ENCODE results near the gene ADAMTS12.

ADAMTS12 gene

GRCh38 chr5:33558489-33558888 is 333.3 kb downstream of the ADAMTS12 start:
- peak; percentile 35 for DNase-seq
- H3K23ac ChIP-seq (ENCODE audit: low read length in 2 of 2): no peak overlapping the region
- no peak overlapping the region for H2BK5ac ChIP-seq (ENCODE audit: low read depth, low read length, poor library complexity, severe bottlenecking)
- no peak overlapping the region for H3K14ac ChIP-seq (ENCODE audit: low read length in 2 of 2)
- H3K36me3 ChIP-seq (ENCODE audit: control insufficient read depth in 1 of 2, insufficient read depth in 2 of 2, low read depth in 1 of 2, low read length in 2 of 2): peaks cover 7 to 46% of the 10 kb centered on the region in 2 experiments
- no peak overlapping the region for H2BK12ac ChIP-seq (ENCODE audit: low read length in 2 of 2)
- no peak overlapping the region for H3K4me2 ChIP-seq (ENCODE audit: low read length, poor library complexity, severe bottlenecking)
- no peak overlapping the region for H2BK15ac ChIP-seq (ENCODE audit: low read depth, poor library complexity, severe bottlenecking)
- H4K91ac ChIP-seq (ENCODE audit: low read length): no peak overlapping the region
- no peak overlapping the region for H2BK120ac ChIP-seq (ENCODE audit: low read depth, low read length)
- no peak overlapping the region for H2AFZ ChIP-seq (ENCODE audit: low read depth, low read length)
- no peaks in the 10 kb centered on the region for H3K9me3 ChIP-seq (ENCODE audit: control insufficient read depth, low read length)
- H3K4me1 ChIP-seq (ENCODE audit: control insufficient read depth, insufficient read depth, low read depth, low read length): peaks cover 7% of the 10 kb centered on the region
- no peak overlapping the region for H3K9ac ChIP-seq (ENCODE audit: low read length)
- no peak overlapping the region for H2AK5ac ChIP-seq (ENCODE audit: low read length, severe bottlenecking)
- no peak overlapping the region for H3K4ac ChIP-seq (ENCODE audit: low read depth in 1 of 2, low read length in 2 of 2)
- H3K27me3 ChIP-seq (ENCODE audit: control insufficient read depth in 1 of 2, insufficient read depth in 1 of 2, low read length in 2 of 2): no peaks in the 10 kb centered on the region
- H4K8ac ChIP-seq (ENCODE audit: low read length): no peak overlapping the region
- 60% methylated on average over 1 of the region's 1 CpG for WGBS
- H3K4me3 ChIP-seq (ENCODE audit: insufficient read depth in 1 of 2, low read depth in 1 of 2, low read length in 2 of 2): no peak overlapping the region
- H3K79me1 ChIP-seq (replicated peaks; ENCODE audit: low read length, poor library complexity, severe bottlenecking): peaks cover 9% of the 10 kb centered on the region
- H3K18ac ChIP-seq (ENCODE audit: low read depth in 1 of 2, low read length in 2 of 2): no peak overlapping the region
- H3K27ac ChIP-seq (ENCODE audit: low read length, poor library complexity, severe bottlenecking): no peak overlapping the region

GRCh38 chr5:33557605-33558004 is 334.2 kb downstream of the ADAMTS12 start:
- Histone ChIP-seq H3K23ac (ENCODE audit: low read length in 2 of 2) (no peak overlapping the region), H2AFZ (ENCODE audit: low read depth, low read length) (no peak overlapping the region), H2BK120ac (ENCODE audit: low read depth, low read length) (no peak overlapping the region)

DNA sequence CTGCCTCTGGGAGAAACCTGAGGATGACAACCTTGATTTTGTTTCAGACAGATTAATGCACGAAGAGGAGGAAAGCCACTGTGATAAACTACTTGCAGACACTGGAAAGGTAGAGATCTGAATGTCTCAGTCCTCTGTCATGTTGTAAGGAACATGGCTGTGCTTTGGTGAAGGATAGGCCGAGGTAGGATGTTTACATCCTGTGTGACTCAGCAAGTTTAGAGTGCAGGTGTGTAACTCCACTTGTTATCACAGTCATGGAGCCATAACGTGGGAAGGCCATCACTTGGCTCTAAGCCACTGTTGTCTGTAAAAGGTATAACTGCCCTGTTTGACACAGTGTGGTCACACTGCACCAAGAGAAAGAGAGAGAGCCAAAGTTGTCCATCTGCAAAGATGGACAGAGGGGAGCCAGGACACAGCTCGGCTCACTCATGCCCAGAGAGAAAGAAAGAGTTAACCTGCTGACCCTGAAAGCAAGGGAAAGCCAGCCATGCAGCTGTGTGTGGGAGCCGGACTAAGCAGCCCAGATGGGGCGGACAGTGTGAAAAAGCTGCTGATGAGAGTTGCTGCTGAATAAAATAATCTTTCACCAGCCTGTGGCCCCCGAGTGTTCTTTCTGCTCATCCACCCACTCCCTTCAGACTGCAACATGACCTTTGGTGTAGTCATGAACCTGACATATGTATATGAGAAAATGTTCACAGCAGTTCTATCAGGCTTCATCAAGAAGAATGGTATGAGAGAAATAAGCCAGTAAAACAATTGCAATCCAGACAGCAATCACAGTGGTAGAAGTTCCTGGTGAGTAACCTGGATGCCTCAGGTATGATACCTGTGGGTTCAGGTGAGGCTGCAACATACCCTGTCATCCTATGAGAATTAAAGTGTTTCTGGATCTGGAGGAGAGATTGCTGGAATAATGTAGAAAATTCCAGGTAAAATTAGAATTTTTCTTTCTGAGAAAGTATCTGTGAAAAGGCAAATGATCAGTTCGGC is 335.2 kb downstream of the ADAMTS12 start:
- Histone ChIP-seq H3K4me3 (ENCODE audit: insufficient read depth in 1 of 2, low read depth in 1 of 2, low read length in 2 of 2) (no peak overlapping the region), H3K27ac (ENCODE audit: low read length, poor library complexity, severe bottlenecking) (no peak overlapping the region), H3K14ac (ENCODE audit: low read length in 2 of 2) (no peak overlapping the region), H3K4me2 (ENCODE audit: low read length, poor library complexity, severe bottlenecking) (no peak overlapping the region), H2BK120ac (ENCODE audit: low read depth, low read length) (no peak overlapping the region), H3K4ac (ENCODE audit: low read depth in 1 of 2, low read length in 2 of 2) (no peak overlapping the region), H3K27me3 (ENCODE audit: control insufficient read depth in 1 of 2, insufficient read depth in 1 of 2, low read length in 2 of 2) (no peaks in the 10 kb centered on the region), H2AK5ac (ENCODE audit: low read length, severe bottlenecking) (no peak overlapping the region), H3K9me3 (ENCODE audit: control insufficient read depth, low read length) (peaks cover 5% of the 10 kb centered on the region), H3K79me1 (replicated peaks; ENCODE audit: low read length, poor library complexity, severe bottlenecking) (peaks cover 9% of the 10 kb centered on the region), H3K18ac (ENCODE audit: low read depth in 1 of 2, low read length in 2 of 2) (no peak overlapping the region), H2AFZ (ENCODE audit: low read depth, low read length) (no peak overlapping the region), H3K9ac (ENCODE audit: low read length) (no peak overlapping the region), H2BK15ac (ENCODE audit: low read depth, poor library complexity, severe bottlenecking) (no peak overlapping the region), H2BK5ac (ENCODE audit: low read depth, low read length, poor library complexity, severe bottlenecking) (no peak overlapping the region), H2BK12ac (ENCODE audit: low read length in 2 of 2) (no peak overlapping the region), H3K4me1 (ENCODE audit: control insufficient read depth, insufficient read depth, low read depth, low read length) (peaks cover 3% of the 10 kb centered on the region), H3K23ac (ENCODE audit: low read length in 2 of 2) (no peak overlapping the region), H4K91ac (ENCODE audit: low read length) (no peak overlapping the region), H4K8ac (ENCODE audit: low read length) (no peak overlapping the region), H3K36me3 (ENCODE audit: control insufficient read depth in 1 of 2, insufficient read depth in 2 of 2, low read depth in 1 of 2, low read length in 2 of 2) (peaks cover 7 to 58% of the 10 kb centered on the region in 2 experiments)
- DNase-seq: no peak
- 92% methylated on average over 7 of the region's 8 CpGs for WGBS

More at GRCh38 chr5:33557605-33558004, 334.2 kb downstream of the ADAMTS12 start:
- H3K27me3 ChIP-seq (ENCODE audit: control insufficient read depth in 1 of 2, insufficient read depth in 1 of 2, low read length in 2 of 2): no peaks in the 10 kb centered on the region
- no peak overlapping the region for H3K14ac ChIP-seq (ENCODE audit: low read length in 2 of 2)
- H3K79me1 ChIP-seq (replicated peaks; ENCODE audit: low read length, poor library complexity, severe bottlenecking): peaks cover 9% of the 10 kb centered on the region
- H2BK12ac ChIP-seq (ENCODE audit: low read length in 2 of 2): no peak overlapping the region
- no peak overlapping the region for H2AK5ac ChIP-seq (ENCODE audit: low read length, severe bottlenecking)
- H3K4ac ChIP-seq (ENCODE audit: low read depth in 1 of 2, low read length in 2 of 2): no peak overlapping the region
- no peak overlapping the region for H3K4me3 ChIP-seq (ENCODE audit: insufficient read depth in 1 of 2, low read depth in 1 of 2, low read length in 2 of 2)
- H3K36me3 ChIP-seq (ENCODE audit: control insufficient read depth in 1 of 2, insufficient read depth in 2 of 2, low read depth in 1 of 2, low read length in 2 of 2): peaks cover 7 to 50% of the 10 kb centered on the region in 2 experiments
- H3K4me2 ChIP-seq (ENCODE audit: low read length, poor library complexity, severe bottlenecking): no peak overlapping the region
- no peaks in the 10 kb centered on the region for H3K9me3 ChIP-seq (ENCODE audit: control insufficient read depth, low read length)
- 82% methylated on average over 3 of the region's 3 CpGs for WGBS
- no peak overlapping the region for H4K91ac ChIP-seq (ENCODE audit: low read length)
- no peak overlapping the region for H3K9ac ChIP-seq (ENCODE audit: low read length)
- H3K18ac ChIP-seq (ENCODE audit: low read depth in 1 of 2, low read length in 2 of 2): no peak overlapping the region
- no peak overlapping the region for H2BK5ac ChIP-seq (ENCODE audit: low read depth, low read length, poor library complexity, severe bottlenecking)
- no peak for DNase-seq
- H3K27ac ChIP-seq (ENCODE audit: low read length, poor library complexity, severe bottlenecking): no peak overlapping the region
- H4K8ac ChIP-seq (ENCODE audit: low read length): no peak overlapping the region
- H3K4me1 ChIP-seq (ENCODE audit: control insufficient read depth, insufficient read depth, low read depth, low read length): peaks cover 4% of the 10 kb centered on the region
- no peak overlapping the region for H2BK15ac ChIP-seq (ENCODE audit: low read depth, poor library complexity, severe bottlenecking)

GRCh38 chr5:33549982-33550567 is 341.7 kb downstream of the ADAMTS12 start:
- H3K79me1 ChIP-seq (replicated peaks; ENCODE audit: low read length, poor library complexity, severe bottlenecking): peaks cover 14% of the 10 kb centered on the region
- H2AFZ ChIP-seq (ENCODE audit: low read depth, low read length): no peak overlapping the region
- WGBS: 91% methylated on average over 6 of the region's 6 CpGs
- H3K27me3 ChIP-seq (ENCODE audit: control insufficient read depth in 1 of 2, insufficient read depth in 1 of 2, low read length in 2 of 2): no peaks in the 10 kb centered on the region
- no peak overlapping the region for H4K91ac ChIP-seq (ENCODE audit: low read length)
- H3K23ac ChIP-seq (ENCODE audit: low read length in 2 of 2): no peak overlapping the region
- H3K9ac ChIP-seq (ENCODE audit: low read length): no peak overlapping the region
- H2BK12ac ChIP-seq (ENCODE audit: low read length in 2 of 2): no peak overlapping the region
- H3K27ac ChIP-seq (ENCODE audit: low read length, poor library complexity, severe bottlenecking): no peak overlapping the region
- no peak overlapping the region for H2BK5ac ChIP-seq (ENCODE audit: low read depth, low read length, poor library complexity, severe bottlenecking)
- H2AK5ac ChIP-seq (ENCODE audit: low read length, severe bottlenecking): no peak overlapping the region
- no peaks in the 10 kb centered on the region for H3K4me1 ChIP-seq (ENCODE audit: control insufficient read depth, insufficient read depth, low read depth, low read length)
- H4K8ac ChIP-seq (ENCODE audit: low read length): no peak overlapping the region
- H3K4me2 ChIP-seq (ENCODE audit: low read length, poor library complexity, severe bottlenecking): no peak overlapping the region
- H3K4ac ChIP-seq (ENCODE audit: low read depth in 1 of 2, low read length in 2 of 2): no peak overlapping the region
- peaks cover 19 to 68% of the 10 kb centered on the region in 2 experiments for H3K36me3 ChIP-seq (ENCODE audit: control insufficient read depth in 1 of 2, insufficient read depth in 2 of 2, low read depth in 1 of 2, low read length in 2 of 2)
- peaks cover 5% of the 10 kb centered on the region for H3K9me3 ChIP-seq (ENCODE audit: control insufficient read depth, low read length)
- DNase-seq: no peak
- peak overlapping the region in 1 of 2 experiments; percentile 28 for H3K14ac ChIP-seq (ENCODE audit: low read length in 2 of 2)
- no peak overlapping the region for H3K18ac ChIP-seq (ENCODE audit: low read depth in 1 of 2, low read length in 2 of 2)
- no peak overlapping the region for H2BK15ac ChIP-seq (ENCODE audit: low read depth, poor library complexity, severe bottlenecking)
- H2BK120ac ChIP-seq (ENCODE audit: low read depth, low read length): no peak overlapping the region
- H3K4me3 ChIP-seq (ENCODE audit: insufficient read depth in 1 of 2, low read depth in 1 of 2, low read length in 2 of 2): no peak overlapping the region

All from mesenchymal stem cell (in vitro differentiated cells and primary cell).